GM10266 (cell line): Measurements from ENCODE around the gene LTBP1.

Experiments used
- DNase-seq: peaks from one replicate; pipeline ENCODE4 v3.0.0; 2012; ENCODE audit errors: extremely low spot score
- CTCF ChIP-seq: IDR thresholded peaks from 2 replicates; pipeline ENCODE4 v1.5.1; 2012; ENCODE audit warnings: mild to moderate bottlenecking, low read depth; ENCODE audit not compliant: control insufficient read depth, insufficient read depth; ENCODE audit errors: missing control alignments

LTBP1 gene

DNA sequence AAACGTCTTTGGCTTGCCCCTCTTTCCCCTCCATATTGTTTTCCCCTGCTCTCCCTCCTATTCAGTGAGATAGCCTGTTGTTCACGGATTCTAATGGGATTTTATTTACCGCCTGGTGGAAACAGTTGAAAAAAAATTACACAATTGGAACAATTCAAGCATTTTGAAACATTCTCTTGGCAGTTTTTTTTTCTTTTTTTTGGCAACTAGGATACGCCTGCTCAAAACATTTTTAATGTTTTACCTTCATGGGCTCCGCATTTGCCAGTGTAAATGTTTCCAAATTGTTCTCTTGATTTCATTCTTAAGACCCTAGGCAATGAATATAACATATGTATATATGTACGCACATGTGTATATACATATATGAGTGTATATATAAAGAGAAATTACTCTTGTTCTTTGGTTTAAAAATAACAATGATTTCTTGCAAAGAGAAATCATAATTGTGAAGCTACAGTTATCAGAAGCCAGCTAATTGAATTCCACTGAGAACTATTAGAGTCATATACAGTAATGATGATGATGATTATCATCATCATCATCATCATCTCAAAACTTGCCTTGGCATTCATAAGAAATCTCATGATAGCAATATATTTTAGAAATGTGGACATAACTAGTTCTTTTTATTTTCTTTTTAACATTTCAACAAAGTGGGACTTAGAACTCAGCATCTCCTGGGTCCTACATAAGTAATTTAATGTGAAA is 146.7 kb downstream of the LTBP1 start:
- no peak for DNase-seq
- no peak for TF ChIP-seq CTCF

DNA sequence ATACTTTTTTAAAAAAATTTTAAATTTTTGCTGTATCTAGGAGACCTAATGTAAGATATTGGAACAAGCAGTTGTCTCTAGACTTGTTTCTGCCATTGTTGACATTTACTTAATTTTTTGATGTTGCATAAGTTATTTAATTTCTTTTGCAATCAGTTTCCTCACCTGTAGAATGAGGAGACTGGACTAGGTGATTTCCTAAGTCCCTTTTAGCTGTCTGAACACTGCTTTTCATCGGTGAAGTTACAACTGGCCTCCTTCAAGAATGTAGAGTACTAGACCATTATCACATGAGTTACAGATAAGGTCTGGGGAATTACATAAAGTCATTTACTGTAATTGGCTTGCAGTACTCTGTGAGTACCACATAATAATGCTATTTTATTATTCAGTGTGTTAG is 147.6 kb downstream of the LTBP1 start:
- no peak for DNase-seq
- TF ChIP-seq CTCF = no peak

DNA sequence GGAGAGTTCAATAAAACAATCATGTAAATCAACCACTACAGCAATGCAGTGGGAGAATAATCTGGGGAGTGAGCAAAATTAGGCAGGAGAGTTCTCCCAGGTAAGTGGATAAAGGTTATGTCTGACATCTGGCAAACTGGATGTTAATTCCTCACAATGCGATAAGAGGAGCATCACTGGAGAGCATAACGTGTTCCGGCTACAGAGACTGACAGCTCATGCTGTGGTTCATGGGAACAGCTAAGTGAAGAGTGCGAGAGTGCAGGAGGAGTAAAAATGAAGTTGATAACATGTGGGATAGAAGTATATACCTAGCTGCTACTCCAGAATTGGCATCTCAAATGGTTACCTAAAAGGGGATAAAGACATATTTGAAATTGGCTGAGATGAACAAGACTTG is 153.2 kb downstream of the LTBP1 start:
- TF ChIP-seq CTCF = no peak
- no peak for DNase-seq

GRCh38 chr2:33100921-33101320 is 154.2 kb downstream of the LTBP1 start:
- no peak for TF ChIP-seq CTCF
- DNase-seq = no peak

DNA sequence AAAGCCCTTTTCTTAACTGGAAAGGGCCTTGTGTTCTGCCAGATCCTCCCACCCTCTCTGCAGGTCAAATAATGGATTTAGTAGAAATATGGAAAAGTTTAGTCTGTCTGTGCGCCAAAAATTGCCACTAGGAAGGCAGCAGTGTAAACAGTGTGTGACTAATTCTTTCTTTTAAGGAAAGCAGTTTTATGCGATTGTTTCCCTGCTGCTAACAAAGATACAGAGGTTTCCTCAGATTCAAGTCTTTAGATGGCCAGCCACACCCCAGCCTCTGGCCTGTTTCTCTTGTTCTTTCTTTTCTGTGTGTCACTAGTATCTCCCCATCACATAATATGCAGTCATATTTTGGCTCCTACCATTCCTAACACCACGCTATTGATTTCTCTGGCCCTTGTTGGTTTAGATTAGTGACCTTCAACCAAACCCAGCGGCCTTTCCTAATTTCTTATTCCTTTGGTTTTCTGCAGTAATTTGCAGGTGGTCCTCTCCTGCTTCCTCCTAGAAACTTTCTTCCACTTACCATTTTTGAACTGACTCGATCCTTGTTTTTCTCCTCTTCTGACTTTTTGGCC is 157.4 kb downstream of the LTBP1 start:
- TF ChIP-seq CTCF = no peak
- no peak for DNase-seq

GRCh38 chr2:33104726-33105125 is 158.0 kb downstream of the LTBP1 start:
- no peak for TF ChIP-seq CTCF

GRCh38 chr2:33106115-33106514 is 159.4 kb downstream of the LTBP1 start:
- TF ChIP-seq CTCF = no peak
- DNase-seq = no peak

More at GRCh38 chr2:33104726-33105125, 158.0 kb downstream of the LTBP1 start:
- no peak for DNase-seq
